ENCODE measurements around the gene TMEM176A. TPM values are rescaled to one million over a fixed set of nuclear protein-coding genes. Genes with fewer than 3 reads are reported as not detected.

TMEM176A gene
- total RNA-seq, 1 donor from 2014 or later, result 57.4 TPM

GRCh38 chr7:150842018-150842417 is 41.4 kb downstream of the TMEM176A start:
- Histone ChIP-seq H3K4me1 (no peaks in the 10 kb centered on the region), H3K27ac (no peak overlapping the region), H3K36me3 (no peaks in the 10 kb centered on the region), H3K27me3 (ENCODE audit: low read depth) (no peaks in the 10 kb centered on the region), H3K4me3 (no peak overlapping the region), H3K9me3 (no peaks in the 10 kb centered on the region)
- intact Hi-C loops (cut with DNase I), result no loop called here
- ATAC-seq, result no peak
- no peak for TF ChIP-seq CTCF (IDR thresholded peaks at IDR 0.05)
- DNase-seq, result no peak

GRCh38 chr7:150842716-150843115 is 42.1 kb downstream of the TMEM176A start:
- no peak for TF ChIP-seq CTCF (IDR thresholded peaks at IDR 0.05)
- Histone ChIP-seq H3K27me3 (ENCODE audit: low read depth) (no peaks in the 10 kb centered on the region), H3K27ac (no peak overlapping the region), H3K4me3 (no peak overlapping the region), H3K36me3 (no peaks in the 10 kb centered on the region), H3K4me1 (no peaks in the 10 kb centered on the region), H3K9me3 (no peaks in the 10 kb centered on the region)
- DNase-seq (no peak), ATAC-seq (no peak)
- intact Hi-C loops (cut with DNase I), result no loop called here

GRCh38 chr7:150845421-150845861 is 44.9 kb downstream of the TMEM176A start:
- no peaks in the 10 kb centered on the region for H3K4me1 ChIP-seq
- intact Hi-C loops (cut with DNase I), result no loop called here
- no peaks in the 10 kb centered on the region for H3K36me3 ChIP-seq
- no peak for DNase-seq
- no peak for TF ChIP-seq CTCF (IDR thresholded peaks at IDR 0.05)
- H3K27me3 ChIP-seq (ENCODE audit: low read depth), result no peaks in the 10 kb centered on the region
- H3K4me3 ChIP-seq, result no peak overlapping the region
- ATAC-seq, result peak in 1 of 2 donors; percentile 61
- no peaks in the 10 kb centered on the region for H3K9me3 ChIP-seq
- H3K27ac ChIP-seq, result no peak overlapping the region

GRCh38 chr7:150846291-150847115 is 45.9 kb downstream of the TMEM176A start:
- H3K9me3 ChIP-seq, result no peaks in the 10 kb centered on the region
- no peaks in the 10 kb centered on the region for H3K36me3 ChIP-seq
- DNase-seq, result no peak
- H3K4me1 ChIP-seq, result no peaks in the 10 kb centered on the region
- ATAC-seq, result peak in 1 of 2 donors; percentile 23
- intact Hi-C loops (cut with DNase I), result no loop called here
- no peak for TF ChIP-seq CTCF (IDR thresholded peaks at IDR 0.05)
- H3K4me3 ChIP-seq, result no peak overlapping the region
- H3K27ac ChIP-seq, result no peak overlapping the region
- H3K27me3 ChIP-seq (ENCODE audit: low read depth), result peaks cover 4% of the 10 kb centered on the region

- intact Hi-C loops (cut with DNase I), result no loop called here
Measured at GRCh38 chr7:150847536-150847935, 47.0 kb downstream of the TMEM176A start.

More at GRCh38 chr7:150847536-150847935, 47.0 kb downstream of the TMEM176A start:
- H3K9me3 ChIP-seq, result no peaks in the 10 kb centered on the region
- H3K4me3 ChIP-seq, result no peak overlapping the region
- ATAC-seq (no peak), DNase-seq (no peak)
- no peak for TF ChIP-seq CTCF (IDR thresholded peaks at IDR 0.05)
- peaks cover 12% of the 10 kb centered on the region for H3K27me3 ChIP-seq (ENCODE audit: low read depth)
- no peaks in the 10 kb centered on the region for H3K36me3 ChIP-seq
- H3K4me1 ChIP-seq, result no peaks in the 10 kb centered on the region
- no peak overlapping the region for H3K27ac ChIP-seq

All from lower lobe of right lung (tissue), 2 donors.